ENCODE measurements around the gene GRID2IP.

The GRID2IP gene

GRCh38 chr7:6508539-6508938, 42.7 kb downstream of the GRID2IP start:
- H3K4me1 ChIP-seq (ENCODE audit: control insufficient read depth, insufficient read depth, low read length): no peaks in the 10 kb centered on the region
- no peak overlapping the region for H3K4me2 ChIP-seq (ENCODE audit: low read length)
- no peaks in the 10 kb centered on the region for H3K36me3 ChIP-seq (ENCODE audit: insufficient read depth, low read length)
- H3K9ac ChIP-seq (ENCODE audit: low read depth, low read length): no peak overlapping the region
- H3K27me3 ChIP-seq (ENCODE audit: control insufficient read depth, insufficient read depth, low read length): peaks cover 27% of the 10 kb centered on the region
- H3K9me3 ChIP-seq (replicated peaks; ENCODE audit: low read length): no peaks in the 10 kb centered on the region
- H3K4me3 ChIP-seq (ENCODE audit: low read length): no peak overlapping the region

DNA sequence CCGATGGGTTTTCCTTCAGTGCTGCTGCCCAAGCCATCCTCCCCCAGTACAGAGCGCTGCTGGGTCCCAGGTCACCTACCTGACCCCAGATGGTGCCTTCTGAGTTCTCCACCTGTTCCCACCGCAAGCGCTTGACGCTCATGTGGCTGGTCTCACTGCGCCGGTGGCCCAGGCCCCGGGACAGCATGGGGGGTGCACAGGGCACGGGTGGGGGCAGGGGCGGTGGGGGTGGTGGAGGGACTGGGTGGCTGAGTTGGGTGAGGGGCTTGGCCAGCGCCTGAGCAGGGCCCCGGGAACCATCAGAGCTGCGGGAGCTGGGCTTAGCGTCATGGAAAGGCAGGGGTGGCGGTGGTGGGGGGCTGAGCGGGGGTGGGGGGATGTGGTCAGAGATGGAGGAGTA, 43.4 kb downstream of the GRID2IP start:
- no peaks in the 10 kb centered on the region for H3K36me3 ChIP-seq (ENCODE audit: insufficient read depth, low read length)
- H3K27me3 ChIP-seq (ENCODE audit: control insufficient read depth, insufficient read depth, low read length): peaks cover 27% of the 10 kb centered on the region
- no peak overlapping the region for H3K4me2 ChIP-seq (ENCODE audit: low read length)
- no peak overlapping the region for H3K4me3 ChIP-seq (ENCODE audit: low read length)
- peaks cover 3% of the 10 kb centered on the region for H3K4me1 ChIP-seq (ENCODE audit: control insufficient read depth, insufficient read depth, low read length)
- H3K9me3 ChIP-seq (replicated peaks; ENCODE audit: low read length): no peaks in the 10 kb centered on the region
- no peak overlapping the region for H3K9ac ChIP-seq (ENCODE audit: low read depth, low read length)

- H3K4me3 ChIP-seq (ENCODE audit: low read length): no peak overlapping the region
- H3K9ac ChIP-seq (ENCODE audit: low read depth, low read length): no peak overlapping the region
These were observed 45.3 kb downstream of the GRID2IP start for GRCh38 chr7:6505685-6506559.

DNA sequence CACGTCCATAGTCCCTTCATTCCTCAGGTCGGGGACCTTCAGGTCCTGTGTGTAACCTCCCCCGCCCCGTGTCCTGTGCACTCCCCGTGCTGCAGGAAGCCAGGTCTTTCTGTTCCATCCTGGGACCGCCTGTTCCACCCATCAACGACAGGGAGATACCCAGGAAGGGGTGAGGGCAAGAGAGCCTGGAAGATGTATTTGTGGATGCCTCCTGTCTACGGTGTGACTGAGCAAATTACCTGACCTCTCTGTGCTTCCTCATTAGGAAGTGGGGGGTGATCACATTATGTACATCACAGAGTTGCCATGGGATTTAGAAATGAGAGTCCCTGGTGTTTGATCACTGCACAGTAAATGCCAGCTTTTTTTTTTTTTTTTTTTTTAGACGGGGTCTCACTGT, 46.3 kb downstream of the GRID2IP start:
- no peaks in the 10 kb centered on the region for H3K36me3 ChIP-seq (ENCODE audit: insufficient read depth, low read length)
- peaks cover 3% of the 10 kb centered on the region for H3K4me1 ChIP-seq (ENCODE audit: control insufficient read depth, insufficient read depth, low read length)
- no peak overlapping the region for H3K4me3 ChIP-seq (ENCODE audit: low read length)
- no peak overlapping the region for H3K9ac ChIP-seq (ENCODE audit: low read depth, low read length)
- no peak overlapping the region for H3K4me2 ChIP-seq (ENCODE audit: low read length)
- no peaks in the 10 kb centered on the region for H3K9me3 ChIP-seq (replicated peaks; ENCODE audit: low read length)
- H3K27me3 ChIP-seq (ENCODE audit: control insufficient read depth, insufficient read depth, low read length): peaks cover 27% of the 10 kb centered on the region

More at GRCh38 chr7:6505685-6506559, 45.3 kb downstream of the GRID2IP start:
- Histone ChIP-seq H3K4me2 (ENCODE audit: low read length) (no peak overlapping the region), H3K9me3 (replicated peaks; ENCODE audit: low read length) (no peaks in the 10 kb centered on the region), H3K36me3 (ENCODE audit: insufficient read depth, low read length) (no peaks in the 10 kb centered on the region), H3K4me1 (ENCODE audit: control insufficient read depth, insufficient read depth, low read length) (peaks cover 3% of the 10 kb centered on the region), H3K27me3 (ENCODE audit: control insufficient read depth, insufficient read depth, low read length) (peaks cover 27% of the 10 kb centered on the region)

GRCh38 chr7:6502886-6503285, 48.4 kb downstream of the GRID2IP start:
- Histone ChIP-seq H3K4me3 (ENCODE audit: low read length) (no peak overlapping the region), H3K36me3 (ENCODE audit: insufficient read depth, low read length) (no peaks in the 10 kb centered on the region), H3K4me2 (ENCODE audit: low read length) (no peak overlapping the region), H3K9me3 (replicated peaks; ENCODE audit: low read length) (no peaks in the 10 kb centered on the region), H3K27me3 (ENCODE audit: control insufficient read depth, insufficient read depth, low read length) (peaks cover 27% of the 10 kb centered on the region), H3K9ac (ENCODE audit: low read depth, low read length) (no peak overlapping the region), H3K4me1 (ENCODE audit: control insufficient read depth, insufficient read depth, low read length) (peaks cover 3% of the 10 kb centered on the region)

DNA sequence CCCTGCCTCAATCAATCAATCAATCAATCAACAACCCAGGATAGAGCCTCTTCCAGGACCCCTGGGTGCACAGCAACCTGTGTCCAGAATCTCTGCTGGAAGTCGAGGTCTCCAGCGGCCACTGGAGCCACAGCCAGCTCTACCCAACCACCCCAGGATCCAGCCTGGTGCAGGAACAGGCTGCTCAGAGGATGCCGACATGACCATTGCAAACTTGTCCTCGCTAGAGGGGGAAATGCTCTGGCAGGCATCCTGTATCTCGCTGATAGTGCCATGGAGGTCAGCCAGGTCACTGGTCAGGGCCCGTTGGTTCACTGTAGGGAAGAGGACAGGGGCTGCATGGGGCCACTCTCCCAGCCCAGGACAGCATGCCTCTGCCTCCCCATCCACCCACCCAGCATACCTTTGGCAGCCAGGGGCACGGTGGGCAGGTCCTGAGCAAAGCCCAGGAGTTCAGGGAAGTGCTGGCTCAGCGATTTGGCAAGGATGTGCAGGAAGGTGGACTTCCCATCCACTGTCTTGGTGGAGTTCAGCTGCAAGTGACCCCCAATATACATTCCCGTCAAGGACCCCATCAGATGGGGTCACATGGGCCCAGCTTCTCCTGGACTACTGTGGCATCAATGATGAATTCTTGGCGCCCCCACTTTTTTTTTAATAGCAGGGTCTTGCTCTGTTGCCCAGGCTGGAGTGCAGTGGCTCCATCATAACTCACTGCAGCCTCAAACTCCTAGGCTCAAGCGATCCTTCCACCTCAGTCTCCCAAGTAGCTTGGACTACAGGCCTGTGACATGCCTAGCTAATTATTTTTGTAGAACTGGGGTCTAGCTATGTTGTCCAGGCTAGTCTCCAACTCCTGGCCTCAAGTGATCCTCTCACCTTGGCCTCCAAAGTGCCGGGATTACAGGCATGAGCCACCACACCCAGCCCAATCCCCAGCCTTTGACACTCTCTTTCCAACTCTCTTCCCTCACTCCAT, 49.4 kb downstream of the GRID2IP start:
- H3K9me3 ChIP-seq (replicated peaks; ENCODE audit: low read length): no peaks in the 10 kb centered on the region
- peaks cover 18% of the 10 kb centered on the region for H3K27me3 ChIP-seq (ENCODE audit: control insufficient read depth, insufficient read depth, low read length)
- H3K4me2 ChIP-seq (ENCODE audit: low read length): no peak overlapping the region
- no peaks in the 10 kb centered on the region for H3K36me3 ChIP-seq (ENCODE audit: insufficient read depth, low read length)
- H3K4me1 ChIP-seq (ENCODE audit: control insufficient read depth, insufficient read depth, low read length): peaks cover 3% of the 10 kb centered on the region
- H3K9ac ChIP-seq (ENCODE audit: low read depth, low read length): no peak overlapping the region
- H3K4me3 ChIP-seq (ENCODE audit: low read length): no peak overlapping the region

GRCh38 chr7:6500691-6501090, 50.6 kb downstream of the GRID2IP start:
- peaks cover 3% of the 10 kb centered on the region for H3K4me1 ChIP-seq (ENCODE audit: control insufficient read depth, insufficient read depth, low read length)
- no peak overlapping the region for H3K9ac ChIP-seq (ENCODE audit: low read depth, low read length)
- no peaks in the 10 kb centered on the region for H3K9me3 ChIP-seq (replicated peaks; ENCODE audit: low read length)
- H3K36me3 ChIP-seq (ENCODE audit: insufficient read depth, low read length): no peaks in the 10 kb centered on the region
- H3K4me2 ChIP-seq (ENCODE audit: low read length): no peak overlapping the region
- peaks cover 8% of the 10 kb centered on the region for H3K27me3 ChIP-seq (ENCODE audit: control insufficient read depth, insufficient read depth, low read length)
- no peak overlapping the region for H3K4me3 ChIP-seq (ENCODE audit: low read length)

GRCh38 chr7:6497994-6498393, 53.3 kb downstream of the GRID2IP start:
- Histone ChIP-seq H3K27me3 (ENCODE audit: control insufficient read depth, insufficient read depth, low read length) (peaks cover 6% of the 10 kb centered on the region), H3K4me2 (ENCODE audit: low read length) (no peak overlapping the region), H3K36me3 (ENCODE audit: insufficient read depth, low read length) (no peaks in the 10 kb centered on the region), H3K9me3 (replicated peaks; ENCODE audit: low read length) (no peaks in the 10 kb centered on the region), H3K4me3 (ENCODE audit: low read length) (no peak overlapping the region), H3K9ac (ENCODE audit: low read depth, low read length) (no peak overlapping the region), H3K4me1 (ENCODE audit: control insufficient read depth, insufficient read depth, low read length) (no peaks in the 10 kb centered on the region)

DNA sequence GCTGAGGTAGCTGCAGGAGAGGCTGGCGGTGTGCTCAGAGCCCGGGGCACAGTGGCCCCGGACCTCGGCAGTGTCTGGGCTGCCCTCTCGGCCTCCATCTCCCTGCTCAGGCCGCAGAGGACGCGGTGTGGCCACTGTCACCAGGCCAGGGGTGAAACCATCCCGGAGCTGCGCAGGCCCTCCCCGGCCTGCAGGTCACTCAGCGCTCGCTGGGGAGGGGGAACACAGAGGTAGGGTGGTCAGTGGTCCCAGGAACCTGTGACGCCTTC, 53.7 kb downstream of the GRID2IP start:
- Histone ChIP-seq H3K9ac (ENCODE audit: low read depth, low read length) (no peak overlapping the region), H3K36me3 (ENCODE audit: insufficient read depth, low read length) (no peaks in the 10 kb centered on the region), H3K4me2 (ENCODE audit: low read length) (no peak overlapping the region), H3K9me3 (replicated peaks; ENCODE audit: low read length) (no peaks in the 10 kb centered on the region), H3K4me1 (ENCODE audit: control insufficient read depth, insufficient read depth, low read length) (no peaks in the 10 kb centered on the region), H3K27me3 (ENCODE audit: control insufficient read depth, insufficient read depth, low read length) (peaks cover 10% of the 10 kb centered on the region), H3K4me3 (ENCODE audit: low read length) (no peak overlapping the region)

DNA sequence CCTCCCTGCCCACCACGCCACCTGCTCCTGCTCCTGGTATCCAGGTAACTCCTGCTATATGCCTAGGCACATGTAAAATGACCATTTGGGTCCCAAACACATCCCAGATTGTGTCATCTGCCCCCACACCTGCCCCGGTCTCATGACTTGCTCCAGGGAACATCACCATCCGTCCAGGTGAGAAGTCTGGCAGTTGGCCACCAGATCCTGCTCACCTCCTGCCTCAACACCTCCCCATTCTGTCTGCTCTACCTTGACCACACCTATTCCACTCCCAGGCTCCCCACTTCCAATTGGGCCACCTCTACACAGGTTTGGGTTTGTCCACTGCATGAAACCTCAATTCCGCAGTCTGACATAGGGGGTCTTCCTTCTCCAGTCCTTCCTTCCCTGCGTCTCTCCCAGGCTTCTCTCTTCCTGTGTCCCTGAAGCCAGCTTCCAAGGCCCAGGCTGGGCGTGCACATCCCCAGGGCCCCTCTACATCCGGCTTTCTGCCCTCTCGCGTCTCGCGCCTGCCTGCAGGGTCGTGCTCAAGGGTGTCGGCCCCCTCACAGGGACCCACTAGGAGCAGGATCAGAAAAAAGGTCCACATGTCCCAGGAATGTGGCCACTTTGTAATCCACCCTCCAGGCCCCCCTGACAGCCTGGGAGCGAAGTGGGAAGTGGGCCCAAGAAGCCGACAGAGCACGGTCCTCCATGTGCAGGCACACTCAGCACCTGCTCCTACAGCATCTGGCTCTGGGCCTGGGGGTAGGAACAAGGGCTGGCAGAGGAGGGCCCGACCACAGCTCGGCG, 54.2 kb downstream of the GRID2IP start:
- no peak overlapping the region for H3K9ac ChIP-seq (ENCODE audit: low read depth, low read length)
- H3K9me3 ChIP-seq (replicated peaks; ENCODE audit: low read length): no peaks in the 10 kb centered on the region
- H3K27me3 ChIP-seq (ENCODE audit: control insufficient read depth, insufficient read depth, low read length): peaks cover 10% of the 10 kb centered on the region
- H3K36me3 ChIP-seq (ENCODE audit: insufficient read depth, low read length): no peaks in the 10 kb centered on the region
- no peaks in the 10 kb centered on the region for H3K4me1 ChIP-seq (ENCODE audit: control insufficient read depth, insufficient read depth, low read length)
- H3K4me3 ChIP-seq (ENCODE audit: low read length): no peak overlapping the region
- H3K4me2 ChIP-seq (ENCODE audit: low read length): no peak overlapping the region

DNA sequence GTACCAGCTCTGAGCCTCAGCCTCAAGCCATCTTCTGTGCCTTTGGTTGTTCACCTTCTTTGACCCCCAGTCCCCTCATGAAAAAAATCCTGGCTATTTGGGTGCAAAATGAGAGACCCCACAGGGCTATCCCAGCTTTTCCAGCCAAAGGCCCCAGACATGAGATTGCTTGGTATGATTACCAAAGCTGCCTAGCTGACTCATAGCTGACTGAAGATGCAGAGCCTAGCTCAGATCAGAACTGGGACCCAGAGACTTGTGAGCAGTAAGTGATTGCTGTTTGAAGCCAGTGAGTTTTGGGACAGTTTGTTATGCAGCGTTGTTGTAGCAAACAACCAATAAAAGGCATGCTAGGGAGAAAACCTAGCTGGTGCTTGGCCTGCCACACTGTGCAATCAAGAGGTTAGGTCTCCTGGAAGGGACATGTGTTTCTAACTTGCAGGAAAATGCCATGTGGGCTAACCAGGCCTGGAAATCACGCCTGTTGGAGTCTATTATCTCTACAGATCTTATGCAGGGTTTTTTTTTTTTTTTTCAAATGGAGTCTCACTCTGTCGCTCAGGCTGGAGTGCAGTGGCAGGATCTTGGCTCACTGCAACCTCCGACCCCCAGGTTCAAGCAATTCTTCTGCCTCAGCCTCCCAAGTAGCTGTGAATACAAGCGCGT, 55.5 kb downstream of the GRID2IP start:
- H3K9ac ChIP-seq (ENCODE audit: low read depth, low read length): no peak overlapping the region
- H3K4me2 ChIP-seq (ENCODE audit: low read length): no peak overlapping the region
- H3K27me3 ChIP-seq (ENCODE audit: control insufficient read depth, insufficient read depth, low read length): peaks cover 10% of the 10 kb centered on the region
- no peaks in the 10 kb centered on the region for H3K36me3 ChIP-seq (ENCODE audit: insufficient read depth, low read length)
- no peaks in the 10 kb centered on the region for H3K4me1 ChIP-seq (ENCODE audit: control insufficient read depth, insufficient read depth, low read length)
- H3K4me3 ChIP-seq (ENCODE audit: low read length): no peak overlapping the region
- H3K9me3 ChIP-seq (replicated peaks; ENCODE audit: low read length): no peaks in the 10 kb centered on the region
